Suprapubic skin (tissue), 4 donors: Measurements from ENCODE around the gene GLYR1. TPM values are rescaled to one million over a fixed set of nuclear protein-coding genes. Genes with fewer than 3 reads are reported as not detected.

Experiments
- DNase-seq, 2 donors: peaks; one replicate each; pipeline ENCODE4 v3.0.0-alpha.2; 2019; ENCODE audit warnings: low spot score in 2 of 2
- H3K27ac ChIP-seq: fragments of 200-600 bp; sonication (generic); one replicate; pipeline ENCODE4 v1.5.1; 2019
- H3K27me3 ChIP-seq: fragments of 200-600 bp; sonication (generic); one replicate; pipeline ENCODE4 v1.5.1; 2019
- H3K36me3 ChIP-seq: fragments of 200-600 bp; sonication (generic); one replicate; pipeline ENCODE4 v1.5.1; 2019
- H3K4me1 ChIP-seq: fragments of 200-600 bp; sonication (generic); one replicate; pipeline ENCODE4 v1.5.1; 2019
- H3K4me3 ChIP-seq: fragments of 200-600 bp; sonication (generic); one replicate; pipeline ENCODE4 v1.5.1; 2019; ENCODE audit warnings: mild to moderate bottlenecking
- H3K9me3 ChIP-seq: fragments of 200-600 bp; sonication (generic); one replicate; pipeline ENCODE4 v1.5.1; 2019
- CTCF ChIP-seq, 2 donors: fragments of 200-600 bp in 1 of 2; fragments of 450-650 bp in 1 of 2; sonication (generic) in 1 of 2; IDR thresholded peaks; one replicate each; pipeline ENCODE4 v1.5.1; 2016 to 2019; ENCODE audit warnings: antibody characterized with exemption in 2 of 2, mild to moderate bottlenecking in 1 of 2, moderate library complexity in 1 of 2
- EP300 ChIP-seq: sonication (generic); formaldehyde crosslinking; IDR thresholded peaks from one replicate; pipeline ENCODE4 v1.6.1; 2017; ENCODE audit warnings: antibody characterized with exemption
- POLR2A ChIP-seq, 2 donors: fragments of 450-650 bp; IDR thresholded peaks; one replicate each; pipeline ENCODE4 v1.6.1; 2017; ENCODE audit warnings: antibody characterized with exemption in 2 of 2, mild to moderate bottlenecking in 2 of 2, moderate library complexity in 2 of 2
- POLR2AphosphoS5 ChIP-seq, 3 donors: sonication (generic); formaldehyde crosslinking; IDR thresholded peaks; one replicate each; pipeline ENCODE4 v1.6.1; 2017; ENCODE audit warnings: antibody characterized with exemption in 3 of 3
- whole genome bisulfite sequencing: methylation state at CpG from one replicate; pipeline ENCODE4 v1.1.5; 2018; 5-methylcytosine and 5-hydroxymethylcytosine counted together
- total RNA-seq, 4 donors: library from RNA; depleted of rRNA; stranded (reverse); fragments of >200 nt; gene quantifications; one replicate each; pipeline ENCODE4 v1.1.0, GENCODE V29; 2016

The GLYR1 gene
- total RNA-seq, 4 donors from 2014 or later: 42.2 to 76.0 (median 50.7) TPM

GRCh38 chr16:4766875-4767628 lies 80.0 kb downstream of the GLYR1 start, which contains the start of gene ZNF500:
Gene ZNF500 (minus strand): TSS chr16:4767162. CDS start chr16:4765978, 1,184 bp downstream.
- H3K4me3 ChIP-seq: peak within 1 kb of the TSS; percentile 92
- TF ChIP-seq POLR2AphosphoS5 (IDR thresholded peaks at IDR 0.05): peak in 2 of 3 donors; percentile 6 to 29
- TF ChIP-seq CTCF (IDR thresholded peaks at IDR 0.05): no peak
- no peak for TF ChIP-seq EP300
- peak in 1 of 2 donors; percentile 16 for TF ChIP-seq POLR2A (IDR thresholded peaks at IDR 0.05)
- peaks cover 25% of the 10 kb centered on the region for H3K36me3 ChIP-seq
- peak; percentile 99 for DNase-seq
- 6% methylated on average over 36 of the region's 72 CpGs for WGBS
- H3K27ac ChIP-seq: peak within 1 kb of the TSS; percentile 89
- no peaks in the 10 kb centered on the region for H3K27me3 ChIP-seq
- H3K9me3 ChIP-seq: no peaks in the 10 kb centered on the region
- peaks cover 35% of the 10 kb centered on the region for H3K4me1 ChIP-seq

GRCh38 chr16:4765511-4766474 lies 81.3 kb downstream of the GLYR1 start:
- peaks cover 35% of the 10 kb centered on the region for H3K4me1 ChIP-seq
- TF ChIP-seq POLR2AphosphoS5 (IDR thresholded peaks at IDR 0.05) (no peak), POLR2A (IDR thresholded peaks at IDR 0.05) (no peak), EP300 (no peak), CTCF (IDR thresholded peaks at IDR 0.05) (no peak)
- 38% methylated on average over 7 of the region's 26 CpGs for WGBS
- H3K9me3 ChIP-seq: no peaks in the 10 kb centered on the region
- peaks cover 38% of the 10 kb centered on the region for H3K36me3 ChIP-seq
- no peaks in the 10 kb centered on the region for H3K27me3 ChIP-seq
- peak overlapping the region; percentile 92 for H3K4me3 ChIP-seq
- no peak overlapping the region for H3K27ac ChIP-seq
- no peak for DNase-seq

GRCh38 chr16:4763791-4764190 lies 83.3 kb downstream of the GLYR1 start:
- Histone ChIP-seq H3K4me1 (peaks cover 32% of the 10 kb centered on the region), H3K36me3 (peaks cover 58% of the 10 kb centered on the region), H3K27me3 (no peaks in the 10 kb centered on the region), H3K9me3 (no peaks in the 10 kb centered on the region), H3K4me3 (no peak overlapping the region), H3K27ac (no peak overlapping the region)
- TF ChIP-seq POLR2A (IDR thresholded peaks at IDR 0.05) (no peak), POLR2AphosphoS5 (IDR thresholded peaks at IDR 0.05) (no peak), CTCF (IDR thresholded peaks at IDR 0.05) (no peak), EP300 (no peak)
- WGBS: 94% methylated on average over 3 of the region's 7 CpGs
- DNase-seq: no peak

- Histone ChIP-seq H3K4me1 (peaks cover 19% of the 10 kb centered on the region), H3K4me3 (no peak overlapping the region), H3K36me3 (peaks cover 73% of the 10 kb centered on the region), H3K9me3 (no peaks in the 10 kb centered on the region), H3K27ac (no peak overlapping the region), H3K27me3 (no peaks in the 10 kb centered on the region)
- TF ChIP-seq POLR2A (IDR thresholded peaks at IDR 0.05) (no peak), CTCF (IDR thresholded peaks at IDR 0.05) (no peak), EP300 (no peak), POLR2AphosphoS5 (IDR thresholded peaks at IDR 0.05) (no peak)
- DNase-seq: no peak
- 90% methylated on average over 2 of the region's 9 CpGs for WGBS
Observed at GRCh38 chr16:4762205-4762604, 84.9 kb downstream of the GLYR1 start.
